RWPE2 (cell line): ENCODE results near the gene NOCT.
"Not testable (repeated sequence)": the region's sequence is repeated elsewhere in the genome, so short reads cannot be mapped to it uniquely, and the experiment has no call there.

ENCODE experiments used
- ATAC-seq: fragments of 200-7000 bp; cut with Tn5 transposase; 3 replicates; pipeline ENCODE4 v1.9.1; 2021; ENCODE audit warnings: low read depth
- DNase-seq: peaks from one replicate; pipeline ENCODE4 v3.0.0-alpha.2; 2020; ENCODE audit warnings: low spot score
- H3K27ac ChIP-seq: fragments of 450-650 bp; 2 replicates; pipeline ENCODE4 v1.5.1; 2017; ENCODE audit warnings: mild to moderate bottlenecking; ENCODE audit not compliant: poor library complexity, severe bottlenecking
- H3K27me3 ChIP-seq: fragments of 250-450 bp; sonication (Bioruptor Pico); 2 replicates; pipeline ENCODE4 v1.5.1; 2021; ENCODE audit warnings: mild to moderate bottlenecking, moderate library complexity; ENCODE audit not compliant: insufficient read depth, poor library complexity, severe bottlenecking
- H3K36me3 ChIP-seq: fragments of 250-450 bp; sonication (Bioruptor Pico); 2 replicates; pipeline ENCODE4 v1.5.1; 2020; ENCODE audit warnings: low read depth, mild to moderate bottlenecking, moderate library complexity
- H3K4me1 ChIP-seq: fragments of 250-450 bp; sonication (Bioruptor Pico); 2 replicates; pipeline ENCODE4 v1.5.1; 2021; ENCODE audit warnings: mild to moderate bottlenecking, moderate library complexity; ENCODE audit not compliant: insufficient read depth, poor library complexity, severe bottlenecking
- H3K4me3 ChIP-seq: fragments of 250-450 bp; sonication (Bioruptor Pico); 2 replicates; pipeline ENCODE4 v1.5.1; 2021; ENCODE audit warnings: mild to moderate bottlenecking, moderate library complexity; ENCODE audit not compliant: severe bottlenecking
- H3K9me3 ChIP-seq: fragments of 250-450 bp; sonication (Bioruptor Pico); 2 replicates; pipeline ENCODE4 v1.5.1; 2021; ENCODE audit warnings: mild to moderate bottlenecking, moderate library complexity; ENCODE audit not compliant: severe bottlenecking
- CTCF ChIP-seq: fragments of 450-650 bp; IDR thresholded peaks from one replicate; pipeline ENCODE4 v1.5.1; 2017; ENCODE audit warnings: mild to moderate bottlenecking, moderate library complexity; ENCODE audit not compliant: poor library complexity, severe bottlenecking

NOCT gene

GRCh38 chr4:139022835-139023234, 7.3 kb downstream of the NOCT start:
- no peak for TF ChIP-seq CTCF
- Histone ChIP-seq H3K9me3 (no peaks in the 10 kb centered on the region), H3K36me3 (peaks cover 42% of the 10 kb centered on the region), H3K27me3 (no peaks in the 10 kb centered on the region), H3K4me1 (peaks cover 9% of the 10 kb centered on the region), H3K27ac (no peak overlapping the region), H3K4me3 (no peak overlapping the region)
- DNase-seq (no peak), ATAC-seq (no peak)

- TF ChIP-seq CTCF: no peak
- Histone ChIP-seq H3K9me3 (no peaks in the 10 kb centered on the region), H3K27ac (no peak overlapping the region), H3K36me3 (peaks cover 35% of the 10 kb centered on the region), H3K4me3 (no peak overlapping the region), H3K4me1 (peaks cover 3% of the 10 kb centered on the region), H3K27me3 (no peaks in the 10 kb centered on the region)
- no peak for DNase-seq
- ATAC-seq: no peak
These were observed 9.1 kb downstream of the NOCT start for GRCh38 chr4:139024686-139025085.

GRCh38 chr4:139025841-139026240, 10.3 kb downstream of the NOCT start:
- H3K27ac ChIP-seq: no peak overlapping the region
- H3K4me3 ChIP-seq: no peak overlapping the region
- H3K36me3 ChIP-seq: peaks cover 24% of the 10 kb centered on the region
- TF ChIP-seq CTCF: no peak
- H3K4me1 ChIP-seq: no peaks in the 10 kb centered on the region
- ATAC-seq (no peak), DNase-seq (no peak)
- H3K9me3 ChIP-seq: no peaks in the 10 kb centered on the region
- no peaks in the 10 kb centered on the region for H3K27me3 ChIP-seq

GRCh38 chr4:139027776-139028175, 12.2 kb downstream of the NOCT start:
- DNase-seq (no peak), ATAC-seq (no peak)
- no peak overlapping the region for H3K27ac ChIP-seq
- no peak overlapping the region for H3K4me3 ChIP-seq
- H3K4me1 ChIP-seq: no peaks in the 10 kb centered on the region
- peaks cover 22% of the 10 kb centered on the region for H3K36me3 ChIP-seq
- no peaks in the 10 kb centered on the region for H3K9me3 ChIP-seq
- no peaks in the 10 kb centered on the region for H3K27me3 ChIP-seq
- no peak for TF ChIP-seq CTCF

- no peak overlapping the region for H3K4me3 ChIP-seq
- no peak for TF ChIP-seq CTCF
- ATAC-seq: no peak
- H3K36me3 ChIP-seq: peaks cover 22% of the 10 kb centered on the region
- DNase-seq: no peak
- H3K4me1 ChIP-seq: no peaks in the 10 kb centered on the region
- no peaks in the 10 kb centered on the region for H3K9me3 ChIP-seq
- no peak overlapping the region for H3K27ac ChIP-seq
- no peaks in the 10 kb centered on the region for H3K27me3 ChIP-seq
These were observed 12.6 kb downstream of the NOCT start for GRCh38 chr4:139028191-139028661.

- H3K9me3 ChIP-seq, DNase-seq, H3K4me1 ChIP-seq, H3K4me3 ChIP-seq, H3K27me3 ChIP-seq, ATAC-seq, H3K27ac ChIP-seq: not testable (repeated sequence)
- peaks cover 14% of the 10 kb centered on the region; the same call in 1 of the 2 replicates for H3K36me3 ChIP-seq
These were observed 14.3 kb downstream of the NOCT start for GRCh38 chr4:139029866-139030363.
